HG02973 (cell line): ENCODE measurements around the gene TSPAN8.
"Not testable (repeated sequence)": the region's sequence is repeated elsewhere in the genome, so short reads cannot be mapped to it uniquely, and the experiment has no call there.

ENCODE experiments used
- ATAC-seq: cut with Tn5 transposase; IDR thresholded peaks from one replicate; pipeline ENCODE4 v1.9.1; 2021; ENCODE audit warnings: moderate library complexity; ENCODE audit not compliant: unreplicated experiment

The TSPAN8 gene

GRCh38 chr12:71164568-71165197 lies 6.9 kb upstream of the TSPAN8 start:
- ATAC-seq, result no peak

- no peak for ATAC-seq
Observed at GRCh38 chr12:71164166-71164565, 6.4 kb upstream of the TSPAN8 start.

- ATAC-seq, result no peak
Observed at GRCh38 chr12:71162832-71163763, 5.3 kb upstream of the TSPAN8 start.

DNA sequence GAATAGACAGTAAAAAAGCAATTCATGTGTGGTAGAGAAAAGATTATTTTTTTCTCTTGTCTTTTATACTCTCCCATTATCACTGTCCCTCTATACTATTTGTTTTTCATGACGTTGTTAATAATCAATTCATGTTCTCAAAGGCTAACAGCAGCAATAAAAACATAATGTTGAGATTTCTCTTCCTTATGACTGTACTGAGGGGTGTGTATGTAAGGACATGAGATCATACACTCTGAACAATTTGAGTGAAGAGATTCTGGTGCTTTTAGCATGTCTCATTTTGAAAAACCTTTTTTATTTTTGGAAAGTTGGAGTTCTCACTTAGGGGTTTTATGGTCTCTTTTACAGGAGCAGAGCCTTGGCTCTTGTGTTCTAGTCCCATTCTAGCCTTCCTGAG lies 3.8 kb upstream of the TSPAN8 start:
- no peak for ATAC-seq

DNA sequence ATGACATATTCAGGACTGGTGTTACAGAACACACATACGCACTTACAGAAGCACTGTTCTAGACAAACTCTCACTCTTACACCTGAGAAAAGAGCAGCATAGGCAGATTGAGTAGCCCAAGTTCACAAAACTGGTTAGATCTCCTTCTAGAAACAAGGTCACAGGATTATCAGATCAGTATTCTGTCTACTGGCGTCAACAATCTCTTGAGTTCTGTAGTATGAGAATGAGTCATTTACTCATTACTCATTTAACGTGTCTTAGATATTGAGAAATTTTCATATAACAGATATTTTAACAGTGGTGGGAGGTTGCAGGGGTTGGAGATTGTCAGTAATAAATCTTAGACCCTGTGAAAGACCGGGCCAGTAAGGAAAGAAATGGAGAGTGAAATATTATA lies 2.8 kb upstream of the TSPAN8 start:
- ATAC-seq, result no peak

- no peak for ATAC-seq
Observed at GRCh38 chr12:71159878-71160277, 2.1 kb upstream of the TSPAN8 start.

GRCh38 chr12:71159264-71159663 lies 1.5 kb upstream of the TSPAN8 start:
- ATAC-seq, result no peak

- ATAC-seq, result no peak
Observed at GRCh38 chr12:71158361-71158882, 623 bp upstream of the TSPAN8 start.

- ATAC-seq, result no peak
Observed at GRCh38 chr12:71155225-71155624, 2.6 kb downstream of the TSPAN8 start.

DNA sequence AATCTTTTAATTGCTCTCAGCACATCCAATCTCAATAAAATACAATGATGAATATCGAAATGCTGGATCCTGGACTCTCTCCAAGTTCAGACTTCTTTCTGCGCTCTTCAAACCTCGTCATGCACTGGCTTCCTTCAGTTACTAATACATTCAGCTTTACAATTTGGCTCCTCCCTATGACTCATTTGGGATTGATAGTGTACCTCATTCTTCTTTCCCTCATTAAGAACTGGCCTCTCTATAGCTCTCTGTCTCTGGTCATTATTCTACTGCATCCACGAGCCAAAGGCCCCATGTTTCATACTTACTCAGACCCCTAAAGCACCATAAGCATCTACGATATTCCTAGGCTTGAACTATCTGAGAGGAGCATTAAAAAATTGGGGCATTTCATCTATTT lies 4.9 kb downstream of the TSPAN8 start:
- no peak for ATAC-seq

DNA sequence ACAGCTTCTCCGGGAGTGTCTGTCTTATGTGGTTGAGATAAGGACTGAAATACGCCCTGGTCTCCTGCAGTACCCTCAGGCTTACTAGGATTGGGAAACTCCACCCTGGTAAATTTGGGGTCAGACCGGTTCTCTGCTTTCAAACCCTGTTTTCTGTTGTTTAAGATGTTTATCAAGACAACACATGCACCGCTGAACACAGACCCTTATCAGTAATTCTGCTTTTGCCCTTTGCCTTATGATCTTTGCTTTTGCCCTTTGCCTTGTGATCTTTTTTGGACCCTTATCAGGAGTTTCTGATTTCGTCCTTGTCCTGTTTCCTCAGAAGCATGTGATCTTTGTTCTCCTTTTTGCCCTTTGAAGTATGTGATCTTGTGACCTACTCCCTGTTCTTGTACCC lies 7.8 kb downstream of the TSPAN8 start:
- not testable (repeated sequence) for ATAC-seq

GRCh38 chr12:71144682-71145081 lies 13.1 kb downstream of the TSPAN8 start:
- no peak for ATAC-seq

- no peak for ATAC-seq
Observed at GRCh38 chr12:71142956-71143355, 14.8 kb downstream of the TSPAN8 start.

GRCh38 chr12:71142016-71142415 lies 15.8 kb downstream of the TSPAN8 start:
- no peak for ATAC-seq

DNA sequence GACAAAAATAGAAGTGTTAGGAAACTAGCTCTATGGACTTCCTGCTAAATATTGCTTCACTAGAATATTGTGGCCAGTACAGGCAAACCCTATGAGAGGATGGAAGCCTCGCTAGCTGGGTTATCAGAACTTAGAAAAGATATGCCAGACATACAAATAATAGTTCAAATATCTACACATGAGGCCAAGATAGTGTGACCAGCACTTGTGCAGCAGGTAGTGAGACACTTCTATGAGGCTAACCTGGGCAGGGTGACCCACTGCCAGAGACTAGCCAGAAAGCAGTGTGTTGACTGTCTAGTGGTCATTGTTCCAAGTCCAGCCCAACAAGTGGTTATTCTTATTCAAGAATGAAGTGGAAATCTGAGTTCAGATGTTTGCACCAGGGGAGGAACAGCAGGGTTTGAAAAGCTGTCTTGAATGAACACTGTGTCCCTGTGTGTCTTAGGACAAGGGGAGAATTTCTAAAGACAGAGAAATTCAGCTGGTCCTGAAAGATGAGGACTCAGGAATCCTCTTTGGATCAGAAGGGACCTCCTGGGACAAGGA lies 16.3 kb downstream of the TSPAN8 start:
- no peak for ATAC-seq

GRCh38 chr12:71139153-71139735 lies 18.6 kb downstream of the TSPAN8 start:
- no peak for ATAC-seq

DNA sequence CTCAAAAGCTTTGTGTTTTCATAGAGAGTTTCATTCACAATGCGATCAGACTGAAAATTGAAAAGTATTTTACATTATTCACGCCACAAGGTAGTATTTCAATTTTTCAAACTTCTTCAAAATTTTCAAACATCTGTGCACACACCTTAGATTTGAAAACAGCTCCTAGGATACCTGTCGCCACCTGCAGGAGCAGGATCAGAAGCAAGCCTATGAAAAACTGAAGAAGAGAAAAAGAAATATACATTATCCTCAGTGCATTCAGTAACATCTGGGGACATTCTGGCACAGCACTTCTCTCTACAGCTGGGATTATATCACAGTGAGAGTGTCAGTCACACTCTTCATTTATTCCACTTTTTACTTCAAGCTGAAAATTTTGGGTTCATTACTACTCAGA lies 19.8 kb downstream of the TSPAN8 start:
- ATAC-seq, result no peak

DNA sequence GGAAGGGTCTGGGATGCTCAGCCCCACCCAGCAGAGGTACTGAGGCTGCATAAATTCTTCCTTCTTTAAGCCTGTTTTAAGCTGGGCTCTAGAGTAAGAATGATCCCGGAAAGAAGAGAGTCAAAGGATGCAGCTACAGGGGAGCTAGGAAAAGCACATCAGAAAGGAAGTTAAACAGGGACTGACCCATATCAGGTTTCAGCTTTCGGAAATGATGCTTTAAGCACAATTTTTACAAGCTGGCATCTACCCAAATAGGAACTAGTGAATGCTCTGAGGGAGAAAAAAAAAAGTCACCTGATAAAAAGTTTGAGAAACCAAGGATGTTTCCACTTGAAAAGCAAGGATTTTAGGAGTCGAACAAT lies 22.0 kb downstream of the TSPAN8 start:
- ATAC-seq, result no peak

DNA sequence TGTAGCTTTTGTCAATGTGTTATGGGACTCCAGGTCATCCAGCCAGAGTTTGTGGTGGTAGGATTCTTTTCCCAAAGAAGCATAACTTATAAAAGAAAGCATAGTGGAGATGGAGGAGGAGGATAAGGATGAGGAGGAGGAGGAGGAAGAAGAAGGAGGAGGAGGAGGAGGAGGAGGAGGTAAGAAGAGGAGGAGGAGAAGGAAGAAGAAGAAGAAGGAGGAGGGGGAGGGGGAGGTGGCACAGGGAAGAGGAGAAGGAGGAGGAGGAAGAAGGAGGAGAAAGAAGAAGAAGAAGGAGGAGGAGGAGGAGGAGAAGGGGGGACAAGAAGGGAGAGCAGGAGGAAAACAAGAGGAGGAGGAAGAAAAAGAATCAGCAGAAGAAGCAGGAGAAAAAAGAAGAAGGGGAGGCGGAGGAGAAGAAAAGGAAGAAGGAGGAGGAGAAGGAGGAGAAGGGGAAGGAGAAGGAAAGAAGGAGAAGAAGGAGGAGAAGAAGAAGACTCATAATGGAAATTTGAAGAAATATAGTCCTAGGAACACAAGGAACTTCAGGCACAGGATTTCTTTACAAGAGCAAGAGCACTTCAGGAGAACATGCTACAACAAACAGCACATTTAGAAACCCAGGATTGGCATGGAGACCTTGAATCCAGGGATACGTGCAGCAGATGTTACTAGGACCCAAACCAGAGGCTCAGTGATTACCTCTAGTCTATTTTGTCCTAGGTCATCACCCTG lies 22.6 kb downstream of the TSPAN8 start:
- no peak for ATAC-seq

- no peak for ATAC-seq
Observed at GRCh38 chr12:71134405-71134804, 23.4 kb downstream of the TSPAN8 start.

- ATAC-seq, result no peak
Observed at GRCh38 chr12:71130521-71131069, 27.2 kb downstream of the TSPAN8 start.
